22Rv1 (cell line): ENCODE results near the gene UCHL3.

Source experiments
- ZFX ChIP-seq: fragments of 450-650 bp; IDR thresholded peaks from 2 replicates; pipeline ENCODE4 v1.6.1; 2017; ENCODE audit warnings: antibody characterized with exemption, borderline replicate concordance
- TF ChIP-seq, protein P1 (sequence below): fragments of 450-650 bp; IDR thresholded peaks from 2 replicates; pipeline ENCODE4 v1.5.1; 2017; ENCODE audit warnings: mild to moderate bottlenecking

DNA sequence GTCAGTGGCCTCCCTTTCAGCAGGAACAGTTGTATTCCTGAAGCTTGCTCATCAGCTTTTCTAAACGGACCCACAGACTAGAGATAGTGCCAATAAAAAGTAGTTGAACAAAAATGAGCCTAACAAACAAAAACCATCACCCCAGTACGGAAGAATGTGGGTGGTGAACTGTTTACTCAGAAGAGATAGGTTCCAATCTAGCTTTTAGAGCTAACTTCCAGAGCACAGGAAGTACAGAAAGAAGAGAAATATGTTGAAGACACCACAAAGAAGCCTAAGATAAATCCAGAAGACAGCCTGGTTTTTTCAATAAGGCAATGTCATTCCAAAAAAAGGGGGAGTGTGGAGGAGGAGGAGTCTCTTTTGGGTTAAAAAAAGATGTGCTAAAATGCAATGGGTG lies 83.7 kb downstream of the UCHL3 start:
- TF ChIP-seq, protein P1, sequence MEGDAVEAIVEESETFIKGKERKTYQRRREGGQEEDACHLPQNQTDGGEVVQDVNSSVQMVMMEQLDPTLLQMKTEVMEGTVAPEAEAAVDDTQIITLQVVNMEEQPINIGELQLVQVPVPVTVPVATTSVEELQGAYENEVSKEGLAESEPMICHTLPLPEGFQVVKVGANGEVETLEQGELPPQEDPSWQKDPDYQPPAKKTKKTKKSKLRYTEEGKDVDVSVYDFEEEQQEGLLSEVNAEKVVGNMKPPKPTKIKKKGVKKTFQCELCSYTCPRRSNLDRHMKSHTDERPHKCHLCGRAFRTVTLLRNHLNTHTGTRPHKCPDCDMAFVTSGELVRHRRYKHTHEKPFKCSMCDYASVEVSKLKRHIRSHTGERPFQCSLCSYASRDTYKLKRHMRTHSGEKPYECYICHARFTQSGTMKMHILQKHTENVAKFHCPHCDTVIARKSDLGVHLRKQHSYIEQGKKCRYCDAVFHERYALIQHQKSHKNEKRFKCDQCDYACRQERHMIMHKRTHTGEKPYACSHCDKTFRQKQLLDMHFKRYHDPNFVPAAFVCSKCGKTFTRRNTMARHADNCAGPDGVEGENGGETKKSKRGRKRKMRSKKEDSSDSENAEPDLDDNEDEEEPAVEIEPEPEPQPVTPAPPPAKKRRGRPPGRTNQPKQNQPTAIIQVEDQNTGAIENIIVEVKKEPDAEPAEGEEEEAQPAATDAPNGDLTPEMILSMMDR, result no peak
- no peak for TF ChIP-seq ZFX
